Psoas muscle (tissue), 8 donors: ENCODE results near the gene MYO1H. TPM values are rescaled to one million over a fixed set of nuclear protein-coding genes. Genes with fewer than 3 reads are reported as not detected.
"Not testable (repeated sequence)": the region's sequence is repeated elsewhere in the genome, so short reads cannot be mapped to it uniquely, and the experiment has no call there.

Source experiments
- ATAC-seq, 4 donors: fragments of 200-7000 bp; cut with Tn5 transposase; one replicate each; pipeline ENCODE4 v1.9.1; 2020; ENCODE audit warnings: moderate library complexity in 3 of 4, mild to moderate bottlenecking in 2 of 4
- DNase-seq, 2 donors: peaks; one replicate each; pipeline ENCODE4 v3.0.0-alpha.2; 2020
- H3K27ac ChIP-seq: fragments of 200-600 bp; one replicate; pipeline ENCODE4 v1.8.0; 2022
- H3K27me3 ChIP-seq, 3 donors: fragments of 200-600 bp in 1 of 3; one replicate each; pipeline versions ENCODE4 v1.6.1 to v1.8.0; 2013 to 2022; ENCODE audit warnings: low read length in 2 of 3, mild to moderate bottlenecking in 2 of 3, moderate library complexity in 1 of 3; ENCODE audit not compliant: insufficient read depth in 3 of 3
- H3K36me3 ChIP-seq, 2 donors: fragments of 200-600 bp in 1 of 2; one replicate each; pipeline versions ENCODE4 v1.6.1 to v1.8.0; 2013 to 2022; ENCODE audit warnings: low read depth in 1 of 2, mild to moderate bottlenecking in 1 of 2, moderate library complexity in 1 of 2; ENCODE audit not compliant: insufficient read depth in 1 of 2
- H3K4me1 ChIP-seq: fragments of 200-600 bp; one replicate; pipeline ENCODE4 v1.8.0; 2022
- H3K4me3 ChIP-seq: fragments of 200-600 bp; one replicate; pipeline ENCODE4 v1.8.0; 2022; ENCODE audit warnings: mild to moderate bottlenecking
- H3K9me3 ChIP-seq: fragments of 200-600 bp; one replicate; pipeline ENCODE4 v1.8.0; 2022
- CTCF ChIP-seq: fragments of 200-600 bp; IDR thresholded peaks from one replicate; pipeline ENCODE4 v1.8.0; 2022; ENCODE audit warnings: antibody characterized with exemption
- WGBS, 3 donors: extraction: QIAGEN DNeasy Blood & Tissue Kit; methylation state at CpG; one replicate each; pipeline versions ENCODE4 v1.1.6 to v1.1.7; 2013; 5-methylcytosine and 5-hydroxymethylcytosine counted together
- intact Hi-C, 2 donors: fragments of 100-400 bp; cut with DNase I; formaldehyde crosslinking; loops; one replicate each; pipeline versions ENCODE4 v1.11.0 to v1.14.2; 2022
- polyA plus RNA-seq, 3 donors: library from polyadenylated mRNA; stranded (reverse); fragments of 200-250 nt; gene quantifications; one replicate each; pipeline ENCODE4 v1.2.3, GENCODE V29; 2013
- total RNA-seq, 4 donors: library from RNA; stranded (reverse); fragmentation: NEBNext Ultra II Directional in 2 of 4; extraction: Animal tissue kit (Norgen Biotek cat#: 25700) in 2 of 4; gene quantifications; one replicate each; pipeline versions ENCODE4 v1.2.1 to v1.2.4, GENCODE V29; 2021 to 2023
- donor health status: healthy with polysubstance abuse.
- donor health status: DM: no; HTN: no; CAD: no; lungs with moderate emphysema.
- donor health status: Bipolar disorder and iron deficiency.
- donor health status: healthy.
- donor health status: DM: yes; HTN: yes; CAD: no.
- donor health status: DM: no; HTN: no; CAD: no.
- donor health status: DM: no; HTN: no; CAD: no.
- donor health status: DM: yes; HTN: yes; CAD: no.

MYO1H gene
- total and polyA plus RNA-seq, 7 donors: 0.10 TPM; not detected in 6

- DNase-seq (no peak), ATAC-seq (peak in 2 of 4 donors; percentile 14 to 21)
- H3K27ac ChIP-seq: no peak within 1 kb of the TSS
- intact Hi-C loops: no loop called here
- H3K4me3 ChIP-seq: peak within 1 kb of the TSS; percentile 62
- H3K27me3 ChIP-seq: peaks cover 0 to 56% (median 14%) of the 10 kb centered on the region in 3 donors
- WGBS, 3 donors: 10 to 11% (median 10%) methylated on average over 36 to 43 of the region's 43 CpGs
- peaks cover 13% of the 10 kb centered on the region for H3K4me1 ChIP-seq
- TF ChIP-seq CTCF: no peak
- H3K36me3 ChIP-seq: no peaks in the 10 kb centered on the region
- H3K9me3 ChIP-seq: no peaks in the 10 kb centered on the region
Observed at GRCh38 chr12:109308534-109309380, 38.9 kb upstream of the MYO1H start, which contains the start of gene FOXN4. FOXN4 (minus strand) TSS chr12:109309284; CDS start chr12:109308321, 963 bp downstream.

GRCh38 chr12:109309381-109310246 is 38.1 kb upstream of the MYO1H start:
- intact Hi-C loops: no loop called here
- WGBS, 3 donors: 0 to 1% (median 1%) methylated on average over 31 to 88 of the region's 99 CpGs
- H3K36me3 ChIP-seq: no peaks in the 10 kb centered on the region
- no peaks in the 10 kb centered on the region for H3K9me3 ChIP-seq
- H3K27ac ChIP-seq: no peak overlapping the region
- TF ChIP-seq CTCF: no peak
- DNase-seq (no peak), ATAC-seq (peak in 3 of 4 donors; percentile 13 to 66 (median 52))
- peaks cover 0 to 55% (median 11%) of the 10 kb centered on the region in 3 donors for H3K27me3 ChIP-seq
- peaks cover 13% of the 10 kb centered on the region for H3K4me1 ChIP-seq
- H3K4me3 ChIP-seq: peak overlapping the region; percentile 62

GRCh38 chr12:109310247-109311125 is 37.2 kb upstream of the MYO1H start:
- H3K27me3 ChIP-seq: peaks cover 0 to 49% (median 11%) of the 10 kb centered on the region in 3 donors
- ATAC-seq (peak in 2 of 4 donors; percentile 44 to 69), DNase-seq (no peak)
- no peaks in the 10 kb centered on the region for H3K36me3 ChIP-seq
- no peak overlapping the region for H3K27ac ChIP-seq
- intact Hi-C loops: no loop called here
- TF ChIP-seq CTCF: no peak
- H3K4me1 ChIP-seq: peaks cover 13% of the 10 kb centered on the region
- 7 to 11% (median 10%) methylated on average over 33 of the region's 33 CpGs for WGBS, 3 donors
- peak overlapping the region; percentile 62 for H3K4me3 ChIP-seq
- H3K9me3 ChIP-seq: no peaks in the 10 kb centered on the region

- H3K27ac ChIP-seq, H3K36me3 ChIP-seq, H3K4me3 ChIP-seq, DNase-seq, H3K9me3 ChIP-seq, H3K4me1 ChIP-seq, intact Hi-C loops, ATAC-seq: not testable (repeated sequence)
- peaks cover 0 to 15% (median 11%) of the 10 kb centered on the region in 3 donors for H3K27me3 ChIP-seq
- WGBS, 3 donors: 87 to 89% (median 87%) methylated on average over 8 of the region's 8 CpGs
Observed at GRCh38 chr12:109321294-109321693, 26.4 kb upstream of the MYO1H start.
